ENCODE measurements around the gene SYAP1. TPM values are rescaled to one million over a fixed set of nuclear protein-coding genes. Genes with fewer than 3 reads are reported as not detected.

Gene SYAP1
- total RNA-seq, 1 donor from 2014 or later = 39.7 TPM

DNA sequence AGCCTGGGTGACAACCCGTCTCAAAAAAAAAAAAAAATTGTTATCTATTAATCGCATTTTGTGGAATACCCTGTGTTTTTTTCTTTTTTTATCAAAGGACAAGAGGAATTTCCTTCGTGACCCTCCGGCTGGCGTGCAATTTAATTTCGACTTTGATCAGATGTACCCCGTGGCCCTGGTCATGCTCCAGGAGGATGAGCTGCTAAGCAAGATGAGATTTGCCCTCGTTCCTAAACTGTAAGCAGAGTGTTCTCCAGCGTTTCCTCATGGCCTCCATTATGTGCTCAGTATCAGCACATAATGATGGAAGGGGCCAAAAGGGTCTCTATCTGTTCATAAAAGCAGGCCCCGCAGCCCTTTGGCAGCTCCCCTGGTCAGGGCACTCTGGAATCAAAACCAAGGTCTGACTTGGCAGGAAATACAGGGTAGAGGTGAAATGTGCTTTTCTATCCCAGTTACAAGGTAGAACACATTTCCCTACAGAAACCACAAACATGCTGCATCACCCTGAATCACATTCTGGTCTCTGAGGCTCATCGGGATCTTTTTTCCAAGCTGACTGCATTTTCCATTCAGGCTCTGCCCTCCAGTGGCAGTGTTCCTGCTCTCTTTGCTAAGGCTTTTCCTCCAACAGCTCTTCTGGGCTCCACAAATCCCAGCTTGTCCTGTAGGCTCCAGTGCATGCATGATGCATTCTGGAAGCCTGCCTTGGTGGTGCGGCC lies 24.4 kb downstream of the SYAP1 start:
- H3K36me3 ChIP-seq = peaks cover 6% of the 10 kb centered on the region
- no peaks in the 10 kb centered on the region for H3K27me3 ChIP-seq
- no peaks in the 10 kb centered on the region for H3K27me3 Mint-ChIP-seq (ENCODE audit: insufficient read depth, low read depth)
- no peak overlapping the region for H3K27ac Mint-ChIP-seq
- no peak for DNase-seq (ENCODE audit: low spot score)
- no peaks in the 10 kb centered on the region for H3K9me3 ChIP-seq (ENCODE audit: low read depth)
- no peak overlapping the region for H3K9ac ChIP-seq
- TF ChIP-seq EZH2 (IDR thresholded peaks at IDR 0.05) = no peak
- no peak for TF ChIP-seq EZH2phosphoT487 (IDR thresholded peaks at IDR 0.05)
- TF ChIP-seq, protein P1, sequence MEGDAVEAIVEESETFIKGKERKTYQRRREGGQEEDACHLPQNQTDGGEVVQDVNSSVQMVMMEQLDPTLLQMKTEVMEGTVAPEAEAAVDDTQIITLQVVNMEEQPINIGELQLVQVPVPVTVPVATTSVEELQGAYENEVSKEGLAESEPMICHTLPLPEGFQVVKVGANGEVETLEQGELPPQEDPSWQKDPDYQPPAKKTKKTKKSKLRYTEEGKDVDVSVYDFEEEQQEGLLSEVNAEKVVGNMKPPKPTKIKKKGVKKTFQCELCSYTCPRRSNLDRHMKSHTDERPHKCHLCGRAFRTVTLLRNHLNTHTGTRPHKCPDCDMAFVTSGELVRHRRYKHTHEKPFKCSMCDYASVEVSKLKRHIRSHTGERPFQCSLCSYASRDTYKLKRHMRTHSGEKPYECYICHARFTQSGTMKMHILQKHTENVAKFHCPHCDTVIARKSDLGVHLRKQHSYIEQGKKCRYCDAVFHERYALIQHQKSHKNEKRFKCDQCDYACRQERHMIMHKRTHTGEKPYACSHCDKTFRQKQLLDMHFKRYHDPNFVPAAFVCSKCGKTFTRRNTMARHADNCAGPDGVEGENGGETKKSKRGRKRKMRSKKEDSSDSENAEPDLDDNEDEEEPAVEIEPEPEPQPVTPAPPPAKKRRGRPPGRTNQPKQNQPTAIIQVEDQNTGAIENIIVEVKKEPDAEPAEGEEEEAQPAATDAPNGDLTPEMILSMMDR (IDR thresholded peaks at IDR 0.05) = no peak
- no peak overlapping the region for H3K4me3 Mint-ChIP-seq
- no peak overlapping the region for H3K27ac ChIP-seq
- H3K4me3 ChIP-seq = no peak overlapping the region
- no peaks in the 10 kb centered on the region for H3K9me3 Mint-ChIP-seq
- peaks cover 5% of the 10 kb centered on the region for H3K79me2 ChIP-seq (ENCODE audit: low read depth)
- H3K4me1 Mint-ChIP-seq = peaks cover 11% of the 10 kb centered on the region
- H3F3A ChIP-seq (ENCODE audit: low read depth) = peaks cover 15% of the 10 kb centered on the region
- peaks cover 27% of the 10 kb centered on the region for H3K36me3 Mint-ChIP-seq
- H3K4me2 ChIP-seq = no peak overlapping the region
- H3K4me1 ChIP-seq = peaks cover 13% of the 10 kb centered on the region
- H2AFZ ChIP-seq (replicated peaks) = no peak overlapping the region
- H4K20me1 ChIP-seq (ENCODE audit: low read depth) = peaks cover 8% of the 10 kb centered on the region

DNA sequence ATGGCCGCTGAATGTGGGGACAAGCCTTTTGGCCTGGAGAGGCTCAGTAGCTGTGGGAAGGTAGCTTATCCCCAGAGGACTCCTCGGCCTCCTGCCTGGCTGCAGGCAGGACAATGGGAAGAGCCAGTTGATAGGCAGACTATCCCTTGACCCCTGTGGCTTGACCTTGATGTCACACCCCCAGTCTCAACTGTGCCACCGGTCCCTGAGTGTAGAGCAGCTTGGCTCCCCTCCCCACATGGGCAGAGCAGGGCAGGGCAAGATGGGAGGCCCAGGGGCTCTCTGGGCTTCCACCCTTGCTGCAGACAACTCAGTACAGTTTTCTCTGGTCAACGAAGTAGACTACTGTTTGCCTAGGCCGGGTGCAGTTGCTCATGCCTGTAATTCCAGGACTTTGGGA lies 25.7 kb downstream of the SYAP1 start:
- H4K20me1 ChIP-seq (ENCODE audit: low read depth) = no peaks in the 10 kb centered on the region
- peaks cover 28% of the 10 kb centered on the region for H3K36me3 Mint-ChIP-seq
- no peak overlapping the region for H3K27ac ChIP-seq
- peaks cover 6% of the 10 kb centered on the region for H3K36me3 ChIP-seq
- H3K27me3 ChIP-seq = no peaks in the 10 kb centered on the region
- no peak overlapping the region for H3K27ac Mint-ChIP-seq
- H3F3A ChIP-seq (ENCODE audit: low read depth) = peaks cover 4% of the 10 kb centered on the region
- no peak overlapping the region for H3K4me2 ChIP-seq
- no peak overlapping the region for H3K4me3 ChIP-seq
- TF ChIP-seq, protein P1 (IDR thresholded peaks at IDR 0.05) = no peak
- TF ChIP-seq EZH2 (IDR thresholded peaks at IDR 0.05) (no peak), EZH2phosphoT487 (IDR thresholded peaks at IDR 0.05) (no peak)
- H3K4me1 ChIP-seq = peaks cover 3% of the 10 kb centered on the region
- H3K79me2 ChIP-seq (ENCODE audit: low read depth) = peaks cover 5% of the 10 kb centered on the region
- no peaks in the 10 kb centered on the region for H3K9me3 ChIP-seq (ENCODE audit: low read depth)
- no peak for DNase-seq (ENCODE audit: low spot score)
- peaks cover 2% of the 10 kb centered on the region for H3K4me1 Mint-ChIP-seq
- no peak overlapping the region for H3K9ac ChIP-seq
- no peak overlapping the region for H3K4me3 Mint-ChIP-seq
- no peaks in the 10 kb centered on the region for H3K27me3 Mint-ChIP-seq (ENCODE audit: insufficient read depth, low read depth)
- no peaks in the 10 kb centered on the region for H3K9me3 Mint-ChIP-seq
- H2AFZ ChIP-seq (replicated peaks) = no peak overlapping the region

DNA sequence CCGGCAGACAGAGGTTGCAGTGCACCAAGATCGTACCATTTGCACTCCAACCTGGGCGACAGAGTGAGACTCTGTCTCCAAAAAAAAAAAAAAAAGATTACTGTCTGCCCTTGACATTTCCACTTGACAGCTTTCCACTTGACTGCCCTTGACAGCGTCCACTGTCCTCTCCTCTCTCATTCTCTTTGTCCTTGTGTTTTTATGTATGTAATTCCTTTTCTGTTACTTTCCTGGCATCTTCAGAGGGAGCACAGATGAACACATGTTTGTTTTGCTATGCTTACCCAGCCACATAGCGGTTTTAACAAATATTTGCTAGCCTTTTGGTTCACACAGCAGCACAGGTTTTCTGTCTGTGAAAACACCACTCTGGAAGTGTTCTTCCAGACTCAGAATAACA lies 26.2 kb downstream of the SYAP1 start:
- peaks cover 31% of the 10 kb centered on the region for H3K36me3 Mint-ChIP-seq
- no peaks in the 10 kb centered on the region for H3K9me3 Mint-ChIP-seq
- Histone ChIP-seq H3K9me3 (ENCODE audit: low read depth) (no peaks in the 10 kb centered on the region), H3K27ac (no peak overlapping the region), H3K4me3 (no peak overlapping the region), H4K20me1 (ENCODE audit: low read depth) (no peaks in the 10 kb centered on the region), H3K9ac (no peak overlapping the region), H3K27me3 (no peaks in the 10 kb centered on the region), H3K36me3 (peaks cover 6% of the 10 kb centered on the region), H3K4me1 (no peaks in the 10 kb centered on the region), H3K4me2 (no peak overlapping the region), H3F3A (ENCODE audit: low read depth) (peaks cover 3% of the 10 kb centered on the region), H2AFZ (replicated peaks) (no peak overlapping the region), H3K79me2 (ENCODE audit: low read depth) (peaks cover 5% of the 10 kb centered on the region)
- no peak for DNase-seq (ENCODE audit: low spot score)
- no peak overlapping the region for H3K27ac Mint-ChIP-seq
- H3K27me3 Mint-ChIP-seq (ENCODE audit: insufficient read depth, low read depth) = no peaks in the 10 kb centered on the region
- H3K4me3 Mint-ChIP-seq = no peak overlapping the region
- TF ChIP-seq, protein P1 (IDR thresholded peaks at IDR 0.05) = no peak
- TF ChIP-seq EZH2 (IDR thresholded peaks at IDR 0.05) = no peak
- H3K4me1 Mint-ChIP-seq = no peaks in the 10 kb centered on the region

All from neural progenitor cell (in vitro differentiated cells).